GM21786 (cell line): ENCODE measurements around the gene GLP2R.

ENCODE experiments used
- ATAC-seq: cut with Tn5 transposase; IDR thresholded peaks from one replicate; pipeline ENCODE4 v1.9.1; 2021; ENCODE audit not compliant: unreplicated experiment

The GLP2R gene

GRCh38 chr17:9811537-9811936 lies 14.2 kb upstream of the GLP2R start:
- no peak for ATAC-seq

- no peak for ATAC-seq
These were observed 12.6 kb upstream of the GLP2R start for GRCh38 chr17:9813166-9813565.

DNA sequence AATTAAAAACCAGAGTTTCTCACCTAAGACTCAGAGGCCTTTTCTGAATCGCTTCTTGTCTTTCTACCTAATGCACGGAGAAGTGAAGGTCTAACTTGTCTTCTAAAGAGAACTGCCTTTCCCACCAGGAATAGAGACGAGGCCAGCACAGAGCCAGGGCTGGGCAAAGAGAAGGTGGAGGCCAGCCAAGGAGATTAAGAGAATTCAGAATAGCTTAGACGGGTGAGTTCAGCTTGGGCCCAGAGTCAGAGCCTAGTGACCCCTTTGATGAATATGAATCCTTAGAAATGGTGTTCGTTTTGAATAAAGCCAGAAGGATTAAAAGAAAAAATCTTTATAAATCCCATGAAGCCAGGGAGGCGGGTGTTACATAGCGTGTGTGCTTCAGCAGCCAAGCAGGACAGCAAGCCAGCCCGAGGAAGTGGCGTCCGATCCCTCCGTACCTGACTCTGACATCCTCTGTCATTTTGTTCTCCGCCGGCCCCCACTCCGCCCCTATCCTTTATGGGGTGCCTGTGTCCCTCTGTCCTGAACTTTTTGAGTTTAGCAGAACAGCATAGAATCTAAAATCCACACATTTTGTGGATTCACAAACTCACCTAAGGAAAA lies 11.3 kb upstream of the GLP2R start:
- ATAC-seq, result no peak

- ATAC-seq, result no peak
These were observed 9.3 kb upstream of the GLP2R start for GRCh38 chr17:9816472-9816871.

GRCh38 chr17:9817086-9817485 lies 8.6 kb upstream of the GLP2R start:
- no peak for ATAC-seq

DNA sequence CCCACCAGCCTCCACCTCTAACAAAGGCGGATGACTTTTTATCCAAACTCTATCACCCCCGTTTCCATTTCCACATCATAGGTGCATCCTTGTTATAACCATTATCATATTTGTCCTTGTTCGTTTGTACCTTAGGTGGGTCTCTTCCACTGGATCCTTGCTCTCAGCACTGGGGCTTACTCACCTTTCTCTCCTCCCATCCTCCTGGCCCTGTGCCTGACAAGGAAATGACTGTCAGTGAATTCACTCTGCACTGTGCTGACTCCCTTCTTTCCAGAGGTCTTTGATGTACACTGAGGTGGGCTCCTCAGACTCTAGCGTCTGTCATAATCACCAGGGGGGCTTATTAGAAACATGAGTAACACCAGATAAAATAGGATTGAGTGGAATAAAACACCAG lies 7.0 kb upstream of the GLP2R start:
- no peak for ATAC-seq

DNA sequence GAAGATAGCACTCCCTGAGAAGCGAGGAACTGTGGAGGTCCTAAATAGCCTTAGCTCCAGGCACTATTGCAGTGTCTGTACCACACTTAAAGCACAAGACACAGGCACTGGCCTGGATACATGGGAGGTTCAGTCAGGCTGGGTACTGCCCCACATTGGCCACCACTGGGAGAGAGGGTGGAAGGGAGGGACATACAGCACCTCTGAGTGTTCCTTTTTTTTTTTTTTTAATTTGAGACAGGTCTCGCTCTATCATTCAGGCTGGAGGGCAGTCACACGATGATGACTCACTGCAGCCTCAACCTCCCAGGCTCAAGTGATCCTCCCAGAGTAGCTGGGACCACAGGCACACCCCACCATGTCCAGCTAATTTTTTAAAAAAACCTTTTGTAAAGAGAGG lies 5.3 kb upstream of the GLP2R start:
- ATAC-seq, result no peak

- no peak for ATAC-seq
These were observed 3.8 kb upstream of the GLP2R start, which contains the start of gene GSG1L2 for GRCh38 chr17:9821921-9822320. Gene GSG1L2 (minus strand): TSS chr17:9822079. CDS start chr17:9822071, 8 bp downstream.

- ATAC-seq, result no peak
These were observed 1.6 kb upstream of the GLP2R start for GRCh38 chr17:9824094-9824493.

DNA sequence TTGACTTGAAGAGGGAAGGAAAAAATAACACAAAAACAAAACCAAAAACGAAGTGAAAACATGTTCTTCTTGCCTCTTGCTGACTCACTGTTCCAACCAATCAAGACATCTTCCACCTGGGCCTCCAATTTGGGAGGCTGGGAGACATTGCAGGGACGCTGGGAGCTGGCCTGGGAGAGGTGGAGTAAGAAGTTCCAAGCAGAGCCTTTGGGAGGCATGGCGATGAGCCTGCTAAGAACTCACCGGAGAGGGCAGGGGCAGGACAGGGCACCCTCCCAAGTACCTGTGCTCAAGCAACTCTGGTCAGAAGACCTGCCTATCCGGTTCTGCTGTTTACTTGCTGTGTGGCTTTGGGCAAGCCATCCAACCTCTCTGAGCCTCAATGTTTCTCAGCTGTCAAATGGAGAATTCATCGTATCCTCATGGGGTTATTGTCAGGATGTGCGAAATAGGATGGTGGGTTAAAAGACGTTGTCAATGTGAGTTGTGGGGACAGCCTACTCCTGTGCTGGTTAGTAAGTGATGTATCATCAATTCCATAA lies 856 bp upstream of the GLP2R start:
- no peak for ATAC-seq

DNA sequence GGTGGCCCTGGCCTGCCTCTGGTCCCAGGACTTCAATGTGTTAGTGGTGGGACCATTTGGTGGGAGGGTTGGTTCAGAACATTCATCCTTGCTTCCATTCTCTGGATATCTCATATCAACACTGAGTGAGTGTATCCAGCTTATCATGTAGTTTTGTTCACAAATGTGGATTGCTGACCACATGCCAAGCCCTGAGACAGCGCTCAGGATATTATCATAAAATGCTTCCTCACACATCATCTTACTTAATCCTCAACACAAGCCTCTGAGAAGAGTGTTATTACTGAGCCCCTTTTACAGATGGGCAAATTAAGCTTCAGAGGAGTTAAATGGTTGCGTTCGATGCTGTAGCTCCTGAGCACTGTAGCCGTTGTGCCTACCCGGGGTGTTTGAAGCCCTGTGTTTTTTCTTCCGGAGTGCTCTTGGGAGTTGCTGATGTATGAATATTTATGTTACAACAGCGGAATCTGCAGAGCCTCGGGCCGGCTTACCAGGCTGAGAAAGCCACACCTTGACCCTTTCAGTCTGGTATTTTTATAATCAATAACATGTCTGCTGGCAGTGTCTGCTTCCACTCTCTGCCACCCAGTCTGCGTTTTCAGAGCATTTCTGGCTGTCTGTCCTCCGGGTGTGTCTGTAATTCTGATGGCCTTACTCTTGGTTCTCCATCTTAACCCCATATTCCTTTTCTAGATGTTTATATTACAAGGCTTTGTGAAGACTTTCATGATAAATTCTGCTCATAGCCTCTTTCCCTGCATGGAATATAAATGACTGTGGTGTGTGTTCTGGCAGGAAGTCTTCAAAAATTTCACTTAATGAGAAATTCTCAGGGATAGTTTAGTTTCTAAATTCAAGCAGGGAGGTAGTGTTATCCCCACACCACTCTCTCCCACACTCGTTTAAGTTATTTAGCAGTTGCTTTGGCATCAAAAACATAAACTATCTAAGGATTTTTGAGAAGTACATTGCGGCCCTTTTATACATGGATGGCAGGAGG lies 2.9 kb downstream of the GLP2R start:
- ATAC-seq, result no peak

DNA sequence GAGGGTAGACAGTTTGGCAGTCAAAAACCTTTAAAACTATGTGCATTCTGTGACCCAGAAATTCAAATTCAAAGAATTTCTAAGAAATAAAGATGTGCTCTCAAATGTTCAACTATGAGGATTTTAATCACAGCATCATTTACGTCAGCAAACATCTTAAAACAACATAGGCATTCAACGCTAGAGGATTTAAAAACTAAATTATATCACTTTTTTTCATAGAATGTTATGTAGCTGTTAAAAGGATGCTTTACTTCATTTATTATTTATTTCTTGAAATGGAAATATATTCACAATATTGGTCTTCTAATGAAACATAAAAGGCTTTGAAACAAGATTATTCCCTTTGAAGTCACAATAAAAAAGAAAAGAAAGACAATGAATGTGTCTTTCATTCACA lies 3.6 kb downstream of the GLP2R start:
- ATAC-seq, result no peak

GRCh38 chr17:9830711-9831110 lies 5.0 kb downstream of the GLP2R start:
- no peak for ATAC-seq

DNA sequence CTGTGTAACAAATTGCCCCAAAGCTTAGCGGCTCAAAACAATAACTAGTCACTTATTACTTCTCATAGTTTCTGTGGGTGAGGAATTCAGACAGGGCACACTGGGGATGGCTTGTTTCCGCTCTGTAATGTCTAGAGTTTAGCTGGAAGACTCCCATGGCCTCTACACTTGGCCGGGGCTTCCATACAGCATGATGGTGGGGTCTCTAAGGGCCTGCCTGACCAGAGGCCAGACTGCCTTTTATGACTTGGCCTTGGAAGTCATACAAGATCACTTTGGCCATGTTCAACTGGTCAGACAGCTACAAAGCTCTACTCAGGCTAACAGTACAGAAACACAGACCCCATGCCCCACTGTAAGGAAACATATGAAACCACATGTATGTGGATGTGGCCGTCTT lies 8.2 kb downstream of the GLP2R start:
- ATAC-seq, result no peak

GRCh38 chr17:9837551-9838471 lies 12.1 kb downstream of the GLP2R start:
- ATAC-seq, result no peak

GRCh38 chr17:9839433-9839832 lies 13.7 kb downstream of the GLP2R start:
- no peak for ATAC-seq

GRCh38 chr17:9842057-9842758 lies 16.5 kb downstream of the GLP2R start:
- no peak for ATAC-seq

DNA sequence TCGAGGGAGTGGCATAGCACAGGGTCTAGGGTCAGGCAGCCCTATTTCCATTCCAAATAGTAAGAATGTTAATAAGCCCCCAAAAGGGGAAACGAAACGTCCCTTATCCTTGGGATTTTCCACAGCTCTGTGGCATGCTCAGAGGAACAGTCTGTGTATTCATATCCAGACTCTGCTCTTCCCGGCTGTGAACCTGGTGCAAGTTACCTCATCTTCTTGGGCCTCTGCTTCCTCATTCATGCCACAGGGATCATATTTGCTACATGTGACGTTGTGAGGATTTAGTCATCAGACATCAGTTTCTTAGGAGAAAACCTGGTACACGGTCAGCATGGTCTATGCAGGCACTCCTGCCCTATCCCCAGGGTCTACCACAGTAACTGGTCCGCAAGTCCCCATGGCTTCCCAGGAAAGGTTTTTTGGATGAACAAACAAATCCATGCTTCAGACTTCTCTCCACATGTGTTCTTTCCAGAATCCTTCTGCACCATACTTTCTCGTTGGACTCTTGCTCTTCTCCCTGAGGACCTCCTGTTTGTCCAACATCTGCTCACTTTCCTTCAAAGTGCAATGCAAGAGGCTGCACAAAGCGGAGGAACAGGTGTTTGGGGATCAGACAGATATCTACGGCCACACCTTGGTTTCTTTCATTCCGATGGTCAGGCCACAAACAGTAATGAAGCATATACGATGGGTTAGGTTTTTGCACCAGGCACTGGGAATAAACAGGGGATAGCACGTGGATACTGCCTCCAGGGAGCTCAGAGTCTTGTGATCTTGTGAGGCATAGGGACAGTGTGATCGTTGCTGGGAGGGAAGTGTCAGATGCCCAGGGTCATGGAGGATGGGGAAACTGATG lies 17.7 kb downstream of the GLP2R start:
- ATAC-seq, result no peak

- no peak for ATAC-seq
These were observed 18.4 kb downstream of the GLP2R start for GRCh38 chr17:9844153-9844552.
